DND-41 (cell line): ENCODE data around the gene PRAME.

Experiments used
- ATAC-seq: fragments of 200-7000 bp; cut with Tn5 transposase; 3 replicates; pipeline ENCODE4 v1.9.1; 2021; ENCODE audit warnings: low read depth; ENCODE audit not compliant: insufficient read depth
- DNase-seq: peaks from one replicate; pipeline ENCODE4 v3.0.0-alpha.2; 2020
- H2AFZ ChIP-seq: 2 replicates; pipeline ENCODE4 v1.6.0; 2012; ENCODE audit warnings: low read depth, low read length
- H3K27ac ChIP-seq: 2 replicates; pipeline ENCODE4 v1.5.1; 2012; ENCODE audit warnings: low read length, inconsistent platforms
- H3K27me3 ChIP-seq: fragments of 200-600 bp; sonication (generic); 2 replicates; pipeline ENCODE4 v1.6.0; 2012; ENCODE audit warnings: low read length, mild to moderate bottlenecking, inconsistent platforms; ENCODE audit not compliant: insufficient read depth, poor library complexity
- H3K36me3 ChIP-seq: 2 replicates; pipeline ENCODE4 v1.5.1; 2012; ENCODE audit warnings: low read length, inconsistent platforms; ENCODE audit not compliant: insufficient read depth
- H3K4me1 ChIP-seq: 2 replicates; pipeline ENCODE4 v1.5.1; 2012; ENCODE audit warnings: mild to moderate bottlenecking, low read length; ENCODE audit not compliant: insufficient read depth
- H3K4me2 ChIP-seq: 2 replicates; pipeline ENCODE4 v1.6.0; 2012; ENCODE audit warnings: mild to moderate bottlenecking, moderate library complexity, low read length, inconsistent platforms; ENCODE audit not compliant: insufficient read depth
- H3K4me3 ChIP-seq, 2 experiments: fragments of 200-600 bp in 1 of 2; shearing (Covaris generic) in 1 of 2; 2 replicates each; pipeline ENCODE4 v1.5.1; 2012 to 2016; ENCODE audit warnings: inconsistent platforms in 2 of 2, low read length in 2 of 2, mild to moderate bottlenecking in 2 of 2, low read depth in 1 of 2, moderate library complexity in 1 of 2
- H3K79me2 ChIP-seq: 2 replicates; pipeline ENCODE4 v1.6.0; 2012; ENCODE audit warnings: low read length, inconsistent platforms; ENCODE audit not compliant: insufficient read depth
- H3K9ac ChIP-seq: 2 replicates; pipeline ENCODE4 v1.6.0; 2012; ENCODE audit warnings: low read depth, mild to moderate bottlenecking, inconsistent platforms, low read length, moderate library complexity
- H3K9me3 ChIP-seq: 2 replicates; pipeline ENCODE4 v1.5.1; 2012; ENCODE audit warnings: low read length, moderate library complexity, mild to moderate bottlenecking, inconsistent platforms; ENCODE audit not compliant: insufficient read depth, severe bottlenecking
- H4K20me1 ChIP-seq: 2 replicates; pipeline ENCODE4 v1.6.0; 2012; ENCODE audit warnings: low read length; ENCODE audit not compliant: insufficient read depth
- EZH2 ChIP-seq: IDR thresholded peaks from 3 replicates; pipeline ENCODE4 v1.6.1; 2012; ENCODE audit warnings: borderline replicate concordance, low read depth, mild to moderate bottlenecking, moderate library complexity, low read length, inconsistent platforms; ENCODE audit not compliant: severe bottlenecking
- TF ChIP-seq, protein P1 (sequence below): IDR thresholded peaks from 2 replicates; pipeline ENCODE4 v1.5.1; 2012; ENCODE audit warnings: borderline replicate concordance, low read length, moderate library complexity, mild to moderate bottlenecking; ENCODE audit not compliant: poor library complexity, severe bottlenecking; ENCODE audit errors: extremely low read depth

PRAME gene

DNA sequence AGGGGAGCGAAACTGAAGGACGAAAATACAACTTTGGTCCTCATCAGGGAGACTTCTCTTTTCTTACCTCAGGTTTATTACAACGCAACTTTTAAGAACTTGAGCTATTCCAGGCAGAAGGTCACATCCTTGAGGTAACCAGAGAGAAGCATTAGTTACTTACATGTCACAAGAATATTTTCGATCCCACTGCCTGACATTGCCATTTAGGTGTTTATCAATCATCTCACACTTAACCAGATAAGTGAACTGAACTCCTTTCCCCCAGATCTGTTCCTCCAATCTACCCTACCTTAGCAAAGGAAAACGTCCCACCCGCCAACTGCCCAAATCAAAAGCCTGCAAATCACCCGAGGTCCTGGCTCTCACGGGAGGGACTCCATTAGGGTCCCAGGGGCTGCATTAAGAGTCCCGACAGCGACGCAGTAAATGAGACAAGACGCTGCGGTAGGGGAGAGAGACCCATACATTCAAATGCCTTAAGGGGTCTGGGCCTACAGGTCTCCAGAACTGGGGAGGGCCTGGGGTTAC lies 51.3 kb downstream of the PRAME start:
- H3K27me3 ChIP-seq: peaks cover 2% of the 10 kb centered on the region
- TF ChIP-seq, protein P1, sequence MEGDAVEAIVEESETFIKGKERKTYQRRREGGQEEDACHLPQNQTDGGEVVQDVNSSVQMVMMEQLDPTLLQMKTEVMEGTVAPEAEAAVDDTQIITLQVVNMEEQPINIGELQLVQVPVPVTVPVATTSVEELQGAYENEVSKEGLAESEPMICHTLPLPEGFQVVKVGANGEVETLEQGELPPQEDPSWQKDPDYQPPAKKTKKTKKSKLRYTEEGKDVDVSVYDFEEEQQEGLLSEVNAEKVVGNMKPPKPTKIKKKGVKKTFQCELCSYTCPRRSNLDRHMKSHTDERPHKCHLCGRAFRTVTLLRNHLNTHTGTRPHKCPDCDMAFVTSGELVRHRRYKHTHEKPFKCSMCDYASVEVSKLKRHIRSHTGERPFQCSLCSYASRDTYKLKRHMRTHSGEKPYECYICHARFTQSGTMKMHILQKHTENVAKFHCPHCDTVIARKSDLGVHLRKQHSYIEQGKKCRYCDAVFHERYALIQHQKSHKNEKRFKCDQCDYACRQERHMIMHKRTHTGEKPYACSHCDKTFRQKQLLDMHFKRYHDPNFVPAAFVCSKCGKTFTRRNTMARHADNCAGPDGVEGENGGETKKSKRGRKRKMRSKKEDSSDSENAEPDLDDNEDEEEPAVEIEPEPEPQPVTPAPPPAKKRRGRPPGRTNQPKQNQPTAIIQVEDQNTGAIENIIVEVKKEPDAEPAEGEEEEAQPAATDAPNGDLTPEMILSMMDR: no peak
- no peak for TF ChIP-seq EZH2
- DNase-seq (no peak), ATAC-seq (peak; percentile 27)
- H2AFZ ChIP-seq: peak overlapping the region; percentile 100
- peak overlapping the region; percentile 94 for H3K4me2 ChIP-seq
- H3K36me3 ChIP-seq: peaks cover 36% of the 10 kb centered on the region
- H3K4me1 ChIP-seq: peaks cover 26% of the 10 kb centered on the region
- H3K79me2 ChIP-seq: peaks cover 29% of the 10 kb centered on the region
- H3K9ac ChIP-seq: peak overlapping the region; percentile 84
- H3K9me3 ChIP-seq: peaks cover 10% of the 10 kb centered on the region
- peak overlapping the region; percentile 82 to 93 for H3K4me3 ChIP-seq
- H3K27ac ChIP-seq: peak overlapping the region; percentile 75
- no peaks in the 10 kb centered on the region for H4K20me1 ChIP-seq

DNA sequence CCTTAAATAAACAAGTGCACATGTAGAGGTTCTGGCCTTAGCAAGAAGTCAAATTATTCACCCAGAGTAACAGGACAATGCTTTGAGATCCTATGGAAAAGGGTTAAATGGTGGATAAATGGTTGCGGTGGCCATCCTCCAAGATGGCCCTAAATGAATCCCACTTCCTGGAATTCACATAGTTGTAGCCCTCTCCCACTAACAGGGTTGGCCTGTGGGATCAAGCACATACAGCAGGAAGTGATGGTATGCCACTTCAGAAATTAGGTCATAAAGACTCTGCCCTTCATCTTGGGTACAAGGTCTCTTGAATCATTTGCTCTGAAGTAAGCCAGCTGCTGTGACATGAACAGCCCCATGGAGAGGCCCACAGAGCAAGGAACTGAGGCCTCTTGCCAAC lies 52.3 kb downstream of the PRAME start:
- TF ChIP-seq, protein P1: no peak
- TF ChIP-seq EZH2: no peak
- H3K79me2 ChIP-seq: peaks cover 29% of the 10 kb centered on the region
- no peak for DNase-seq
- peaks cover 45% of the 10 kb centered on the region for H3K36me3 ChIP-seq
- no peaks in the 10 kb centered on the region for H4K20me1 ChIP-seq
- peaks cover 10% of the 10 kb centered on the region for H3K9me3 ChIP-seq
- H3K27me3 ChIP-seq: no peaks in the 10 kb centered on the region
- peak overlapping the region; percentile 94 for H3K4me2 ChIP-seq
- no peak overlapping the region for H3K9ac ChIP-seq
- H3K4me3 ChIP-seq: no peak overlapping the region
- H3K27ac ChIP-seq: no peak overlapping the region
- no peak overlapping the region for H2AFZ ChIP-seq
- ATAC-seq: no peak
- peaks cover 26% of the 10 kb centered on the region for H3K4me1 ChIP-seq

DNA sequence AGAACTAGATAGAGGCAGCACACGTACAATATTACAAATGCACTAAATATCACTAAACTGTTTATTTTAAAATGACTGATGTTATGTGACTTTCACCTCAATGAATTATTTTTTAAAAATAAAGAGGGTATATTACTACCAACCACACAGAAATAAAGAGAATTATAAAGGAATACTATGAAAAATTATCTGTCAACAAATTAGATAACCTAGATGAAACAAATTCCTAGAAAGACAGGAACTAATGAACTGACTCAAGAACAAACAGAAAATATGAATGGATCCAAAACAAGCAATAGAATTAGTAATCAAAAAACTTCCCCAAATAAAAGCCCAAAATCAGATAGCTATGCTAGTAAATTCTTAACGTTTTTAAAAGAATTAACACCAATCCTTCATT lies 60.8 kb downstream of the PRAME start:
- Histone ChIP-seq H3K9ac (no peak overlapping the region), H3K27me3 (no peaks in the 10 kb centered on the region), H3K9me3 (no peaks in the 10 kb centered on the region), H3K4me1 (no peaks in the 10 kb centered on the region), H3K27ac (no peak overlapping the region), H3K36me3 (peaks cover 36% of the 10 kb centered on the region), H2AFZ (no peak overlapping the region), H3K79me2 (peaks cover 32% of the 10 kb centered on the region), H4K20me1 (0 out of 2 replicates have a peak, but pooled peaks cover 3% of the 10 kb centered on the region), H3K4me2 (no peak overlapping the region), H3K4me3 (no peak overlapping the region)
- ATAC-seq (no peak), DNase-seq (no peak)
- TF ChIP-seq EZH2: no peak
- TF ChIP-seq, protein P1: no peak
